Measurements from ENCODE around the gene CILP. TPM values are rescaled to one million over a fixed set of nuclear protein-coding genes. Genes with fewer than 3 reads are reported as not detected.

CILP gene
- total RNA-seq, 1 experiment from 2014 or later, result not detected

DNA sequence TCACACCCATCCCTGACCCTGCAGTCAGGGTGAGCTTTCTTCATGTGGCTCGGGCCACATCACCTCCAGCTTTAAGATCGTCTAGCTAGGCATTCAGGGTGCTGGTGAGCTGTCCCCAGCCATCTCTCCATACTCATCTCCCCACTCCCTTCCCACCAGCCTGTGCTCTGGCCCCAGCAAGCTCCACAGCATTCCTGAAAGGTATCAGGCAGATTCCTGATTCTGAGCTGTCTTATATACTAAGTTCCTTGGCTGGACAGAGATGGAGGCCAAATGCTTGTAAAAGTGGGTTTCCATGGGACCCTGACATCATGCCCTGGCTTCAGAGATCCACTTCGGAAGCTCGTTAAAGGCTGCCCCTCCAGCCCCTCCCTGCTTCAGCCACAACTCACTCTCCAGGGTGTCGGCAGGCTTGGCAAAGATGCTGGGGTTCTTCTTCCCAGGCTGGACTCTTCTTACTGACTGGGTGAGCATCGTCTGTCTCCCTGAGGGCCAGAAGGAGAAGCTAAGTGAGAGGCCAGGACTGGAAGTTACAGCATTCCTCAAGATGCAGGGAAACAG, 3.9 kb downstream of the CILP start:
- Histone ChIP-seq H3K36me3 (ENCODE audit: control insufficient read depth in 1 of 2, insufficient read depth in 2 of 2, low read length in 2 of 2) (no peaks in the 10 kb centered on the region), H2AFZ (ENCODE audit: low read depth, low read length, poor library complexity, severe bottlenecking) (no peak overlapping the region), H3K4me3 (replicated peaks in 1 of 2; ENCODE audit: low read depth in 1 of 2, low read length in 2 of 2) (no peak overlapping the region), H3K4me1 (ENCODE audit: control insufficient read depth in 1 of 2, insufficient read depth in 2 of 2, low read length in 2 of 2) (peaks cover 2 to 12% of the 10 kb centered on the region in 2 experiments; a peak in 1 of 4 replicates), H3K4me2 (ENCODE audit: low read length) (no peak overlapping the region), H3K27me3 (ENCODE audit: insufficient read depth, low read length) (no peaks in the 10 kb centered on the region), H4K20me1 (ENCODE audit: insufficient read depth) (no peaks in the 10 kb centered on the region), H3K9ac (ENCODE audit: low read length) (no peak overlapping the region), H3K27ac (ENCODE audit: low read depth, low read length) (no peak overlapping the region), H3K9me2 (ENCODE audit: insufficient read depth) (no peaks in the 10 kb centered on the region), H3K9me3 (ENCODE audit: control insufficient read depth in 1 of 2, insufficient read depth in 1 of 2, low read depth in 1 of 2, low read length in 2 of 2) (no peaks in the 10 kb centered on the region), H3K79me2 (ENCODE audit: insufficient read depth, low read length) (no peaks in the 10 kb centered on the region)
- CTCF ChIA-PET, result interaction anchor here (0.9 kb wide), 1 partner anchor 177 kb away, joined by 3 read pairs; no protein-coding TSS in a partner anchor
- POLR2A ChIA-PET, result interaction anchor here (0.5 to 1.1 kb wide), 2 partner anchors 17 to 22 kb away, joined by 4 read pairs; partner anchors contain the start of gene CLPX
- TF ChIP-seq, protein P1, sequence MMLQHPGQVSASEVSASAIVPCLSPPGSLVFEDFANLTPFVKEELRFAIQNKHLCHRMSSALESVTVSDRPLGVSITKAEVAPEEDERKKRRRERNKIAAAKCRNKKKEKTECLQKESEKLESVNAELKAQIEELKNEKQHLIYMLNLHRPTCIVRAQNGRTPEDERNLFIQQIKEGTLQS (IDR thresholded peaks at IDR 0.05), result no peak
- TF ChIP-seq SRF (IDR thresholded peaks at IDR 0.05; ENCODE audit: low read depth), result no peak
- no peak for TF ChIP-seq POLR2A (IDR thresholded peaks at IDR 0.05; ENCODE audit: borderline replicate concordance, extremely low read depth, insufficient read depth, insufficient read length)
- no peak for TF ChIP-seq JUND (IDR thresholded peaks at IDR 0.05)
- TF ChIP-seq ZNF274 (IDR thresholded peaks at IDR 0.05; ENCODE audit: low read depth, low read length), result no peak
- TF ChIP-seq FOSL1 (IDR thresholded peaks at IDR 0.05; ENCODE audit: low read depth), result no peak
- no peak for TF ChIP-seq EZH2 (IDR thresholded peaks at IDR 0.05)
- no peak for TF ChIP-seq TCF7L2 (IDR thresholded peaks at IDR 0.05; ENCODE audit: borderline replicate concordance, extremely low read depth, insufficient read depth, insufficient read length)
- no peak for TF ChIP-seq POLR2AphosphoS5 (IDR thresholded peaks at IDR 0.05; ENCODE audit: low read depth, low read length)
- no peak for TF ChIP-seq ELF1 (IDR thresholded peaks at IDR 0.05; ENCODE audit: borderline replicate concordance, low read depth)
- no peak for TF ChIP-seq EGR1 (IDR thresholded peaks at IDR 0.05; ENCODE audit: low read depth)
- no peak for TF ChIP-seq SP1 (IDR thresholded peaks at IDR 0.05; ENCODE audit: low read depth)
- no peak for TF ChIP-seq CEBPB (IDR thresholded peaks at IDR 0.05; ENCODE audit: low read depth)
- no peak for TF ChIP-seq EZH2phosphoT487 (IDR thresholded peaks at IDR 0.05; ENCODE audit: borderline replicate concordance)
- no peak for TF ChIP-seq CBX3 (IDR thresholded peaks at IDR 0.05; ENCODE audit: low read depth)
- TF ChIP-seq ZFX (IDR thresholded peaks at IDR 0.05), result no peak
- no peak for TF ChIP-seq YY1 (IDR thresholded peaks at IDR 0.05; ENCODE audit: extremely low read depth, insufficient replicate concordance, low read depth, low read length)
- no TSS peak for BruUV-seq (replicated peaks)
- RAD21 ChIA-PET (ENCODE audit: low non-redundant PET in 1 of 2, low total read pairs in 2 of 2, uncharacterized antibody in 2 of 2, unreplicated experiment in 2 of 2), result no interaction called here
- no peak for ATAC-seq
- DNase-seq (ENCODE audit: low read depth, low spot score), result no peak
- intact Hi-C loops (cut with micrococcal nuclease), result no loop called here
